Measurements from ENCODE around the gene DUSP16.

DNA sequence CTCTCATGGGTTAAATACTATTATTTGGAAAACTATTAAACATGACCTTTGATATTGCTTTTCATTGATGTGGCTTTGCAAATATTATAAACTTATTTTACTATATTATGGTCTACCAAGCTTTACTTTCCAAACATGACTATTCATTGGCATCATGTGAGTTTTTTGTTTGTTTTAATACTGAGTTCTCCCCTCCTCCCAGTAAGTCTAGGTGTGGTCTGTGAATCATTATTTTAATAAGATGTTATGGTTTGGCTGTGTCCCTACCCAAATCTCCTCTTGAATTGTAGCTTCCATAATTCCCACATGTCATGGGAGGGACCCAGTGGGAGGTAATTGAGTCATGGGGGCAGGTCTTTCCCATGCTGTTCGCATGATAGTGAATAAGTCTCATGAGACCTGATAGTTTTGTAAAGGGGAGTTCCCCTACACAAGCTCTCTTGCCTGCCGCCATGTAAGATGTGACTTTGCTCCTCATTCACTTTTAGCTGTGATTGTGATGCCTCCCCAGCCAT is 125.8 kb downstream of the DUSP16 start:
- TF ChIP-seq, protein P1, sequence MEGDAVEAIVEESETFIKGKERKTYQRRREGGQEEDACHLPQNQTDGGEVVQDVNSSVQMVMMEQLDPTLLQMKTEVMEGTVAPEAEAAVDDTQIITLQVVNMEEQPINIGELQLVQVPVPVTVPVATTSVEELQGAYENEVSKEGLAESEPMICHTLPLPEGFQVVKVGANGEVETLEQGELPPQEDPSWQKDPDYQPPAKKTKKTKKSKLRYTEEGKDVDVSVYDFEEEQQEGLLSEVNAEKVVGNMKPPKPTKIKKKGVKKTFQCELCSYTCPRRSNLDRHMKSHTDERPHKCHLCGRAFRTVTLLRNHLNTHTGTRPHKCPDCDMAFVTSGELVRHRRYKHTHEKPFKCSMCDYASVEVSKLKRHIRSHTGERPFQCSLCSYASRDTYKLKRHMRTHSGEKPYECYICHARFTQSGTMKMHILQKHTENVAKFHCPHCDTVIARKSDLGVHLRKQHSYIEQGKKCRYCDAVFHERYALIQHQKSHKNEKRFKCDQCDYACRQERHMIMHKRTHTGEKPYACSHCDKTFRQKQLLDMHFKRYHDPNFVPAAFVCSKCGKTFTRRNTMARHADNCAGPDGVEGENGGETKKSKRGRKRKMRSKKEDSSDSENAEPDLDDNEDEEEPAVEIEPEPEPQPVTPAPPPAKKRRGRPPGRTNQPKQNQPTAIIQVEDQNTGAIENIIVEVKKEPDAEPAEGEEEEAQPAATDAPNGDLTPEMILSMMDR (IDR thresholded peaks at IDR 0.05; ENCODE audit: low read length) = no peak
- no peak for TF ChIP-seq EZH2phosphoT487 (IDR thresholded peaks at IDR 0.05; ENCODE audit: low read length)

All from MM.1S (cell line).